ENCODE results near the gene CAMSAP2. TPM values are rescaled to one million over a fixed set of nuclear protein-coding genes. Genes with fewer than 3 reads are reported as not detected.
A peak's percentile ranks its signal among the peaks of the same experiment; 100 is the strongest.

CAMSAP2 gene
- total RNA-seq, 1 donor from 2014 or later = 43.9 TPM

DNA sequence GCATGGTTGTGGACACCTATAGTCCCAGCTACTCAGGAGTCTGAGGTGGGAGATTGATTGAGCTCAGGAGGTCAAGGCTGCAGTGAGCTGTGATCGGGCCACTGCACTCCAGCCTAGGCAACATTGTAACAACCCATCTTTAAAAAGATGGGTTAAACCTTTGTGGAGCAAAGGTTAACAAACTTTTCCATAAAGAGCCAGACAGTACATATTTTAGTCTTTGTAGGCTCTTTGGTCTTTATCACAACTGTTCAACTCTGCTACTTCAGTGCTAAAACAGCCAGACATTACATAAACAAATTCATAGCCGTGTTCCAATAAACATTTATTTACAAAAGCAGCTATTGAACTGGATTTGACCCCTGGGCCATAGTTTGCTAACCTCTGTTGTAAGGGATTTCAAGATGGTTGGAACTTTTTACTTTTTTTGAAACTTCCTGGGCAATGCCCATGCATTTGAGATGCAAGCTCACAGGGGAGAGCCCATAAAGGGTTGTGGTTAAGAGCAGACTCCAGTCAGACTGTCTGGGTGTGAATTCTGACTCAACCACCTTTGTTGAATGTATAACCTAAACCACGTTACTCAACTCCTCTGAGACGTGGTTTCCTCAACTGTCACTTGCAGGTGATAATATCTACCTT lies 166.8 kb downstream of the CAMSAP2 start:
- no peaks in the 10 kb centered on the region for H4K20me1 ChIP-seq (ENCODE audit: low read depth)
- peaks cover 8% of the 10 kb centered on the region for H3K36me3 ChIP-seq
- H3F3A ChIP-seq (ENCODE audit: low read depth) = no peaks in the 10 kb centered on the region
- TF ChIP-seq EZH2 (IDR thresholded peaks at IDR 0.05) = no peak
- TF ChIP-seq EZH2phosphoT487 (IDR thresholded peaks at IDR 0.05) = no peak
- TF ChIP-seq, protein P1, sequence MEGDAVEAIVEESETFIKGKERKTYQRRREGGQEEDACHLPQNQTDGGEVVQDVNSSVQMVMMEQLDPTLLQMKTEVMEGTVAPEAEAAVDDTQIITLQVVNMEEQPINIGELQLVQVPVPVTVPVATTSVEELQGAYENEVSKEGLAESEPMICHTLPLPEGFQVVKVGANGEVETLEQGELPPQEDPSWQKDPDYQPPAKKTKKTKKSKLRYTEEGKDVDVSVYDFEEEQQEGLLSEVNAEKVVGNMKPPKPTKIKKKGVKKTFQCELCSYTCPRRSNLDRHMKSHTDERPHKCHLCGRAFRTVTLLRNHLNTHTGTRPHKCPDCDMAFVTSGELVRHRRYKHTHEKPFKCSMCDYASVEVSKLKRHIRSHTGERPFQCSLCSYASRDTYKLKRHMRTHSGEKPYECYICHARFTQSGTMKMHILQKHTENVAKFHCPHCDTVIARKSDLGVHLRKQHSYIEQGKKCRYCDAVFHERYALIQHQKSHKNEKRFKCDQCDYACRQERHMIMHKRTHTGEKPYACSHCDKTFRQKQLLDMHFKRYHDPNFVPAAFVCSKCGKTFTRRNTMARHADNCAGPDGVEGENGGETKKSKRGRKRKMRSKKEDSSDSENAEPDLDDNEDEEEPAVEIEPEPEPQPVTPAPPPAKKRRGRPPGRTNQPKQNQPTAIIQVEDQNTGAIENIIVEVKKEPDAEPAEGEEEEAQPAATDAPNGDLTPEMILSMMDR (IDR thresholded peaks at IDR 0.05) = no peak
- no peak for DNase-seq (ENCODE audit: low spot score)
- no peak overlapping the region for H3K4me3 Mint-ChIP-seq
- no peak overlapping the region for H2AFZ ChIP-seq (replicated peaks)
- H3K27me3 Mint-ChIP-seq (ENCODE audit: insufficient read depth, low read depth) = peaks cover 6% of the 10 kb centered on the region
- H3K27me3 ChIP-seq = no peaks in the 10 kb centered on the region
- H3K36me3 Mint-ChIP-seq = peaks cover 39% of the 10 kb centered on the region
- H3K9me3 ChIP-seq (ENCODE audit: low read depth) = no peaks in the 10 kb centered on the region
- H3K9ac ChIP-seq = no peak overlapping the region
- no peaks in the 10 kb centered on the region for H3K4me1 Mint-ChIP-seq
- H3K27ac Mint-ChIP-seq = no peak overlapping the region
- H3K27ac ChIP-seq = no peak overlapping the region
- H3K9me3 Mint-ChIP-seq = no peaks in the 10 kb centered on the region
- no peak overlapping the region for H3K4me3 ChIP-seq
- no peaks in the 10 kb centered on the region for H3K79me2 ChIP-seq (ENCODE audit: low read depth)
- no peak overlapping the region for H3K4me2 ChIP-seq
- no peaks in the 10 kb centered on the region for H3K4me1 ChIP-seq

DNA sequence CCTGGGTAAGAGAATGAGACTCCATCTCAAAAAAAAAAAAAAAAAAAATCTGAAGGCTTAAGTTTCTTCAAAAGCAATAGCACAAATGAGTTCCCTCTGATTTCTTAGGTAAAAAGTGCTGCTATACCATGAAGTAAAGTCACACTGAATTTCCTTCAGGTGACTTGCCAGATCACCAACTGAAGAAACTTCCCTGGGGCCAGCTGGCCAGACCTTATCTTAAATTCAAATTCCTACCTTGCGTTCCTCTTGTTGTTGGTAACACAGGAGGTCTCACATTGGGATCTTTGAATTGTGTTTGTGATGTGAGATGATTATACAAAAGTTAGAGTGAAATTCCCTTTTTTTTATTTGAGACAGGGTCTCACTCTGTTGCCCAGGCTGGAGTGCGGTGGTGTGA lies 167.8 kb downstream of the CAMSAP2 start:
- H3K9me3 ChIP-seq (ENCODE audit: low read depth) = no peaks in the 10 kb centered on the region
- H3K4me1 ChIP-seq = no peaks in the 10 kb centered on the region
- H3F3A ChIP-seq (ENCODE audit: low read depth) = no peaks in the 10 kb centered on the region
- no peak overlapping the region for H3K9ac ChIP-seq
- no peaks in the 10 kb centered on the region for H3K79me2 ChIP-seq (ENCODE audit: low read depth)
- H3K4me3 ChIP-seq = no peak overlapping the region
- Mint-ChIP-seq H3K4me1 (no peaks in the 10 kb centered on the region), H3K36me3 (peaks cover 39% of the 10 kb centered on the region), H3K27me3 (ENCODE audit: insufficient read depth, low read depth) (peaks cover 4% of the 10 kb centered on the region), H3K27ac (no peak overlapping the region), H3K4me3 (no peak overlapping the region), H3K9me3 (no peaks in the 10 kb centered on the region)
- no peak for DNase-seq (ENCODE audit: low spot score)
- H4K20me1 ChIP-seq (ENCODE audit: low read depth) = no peaks in the 10 kb centered on the region
- H3K4me2 ChIP-seq = no peak overlapping the region
- no peaks in the 10 kb centered on the region for H3K27me3 ChIP-seq
- H2AFZ ChIP-seq (replicated peaks) = no peak overlapping the region
- TF ChIP-seq, protein P1 (IDR thresholded peaks at IDR 0.05) = no peak
- TF ChIP-seq EZH2phosphoT487 (IDR thresholded peaks at IDR 0.05) = no peak
- no peak for TF ChIP-seq EZH2 (IDR thresholded peaks at IDR 0.05)
- peaks cover 8% of the 10 kb centered on the region for H3K36me3 ChIP-seq
- no peak overlapping the region for H3K27ac ChIP-seq

DNA sequence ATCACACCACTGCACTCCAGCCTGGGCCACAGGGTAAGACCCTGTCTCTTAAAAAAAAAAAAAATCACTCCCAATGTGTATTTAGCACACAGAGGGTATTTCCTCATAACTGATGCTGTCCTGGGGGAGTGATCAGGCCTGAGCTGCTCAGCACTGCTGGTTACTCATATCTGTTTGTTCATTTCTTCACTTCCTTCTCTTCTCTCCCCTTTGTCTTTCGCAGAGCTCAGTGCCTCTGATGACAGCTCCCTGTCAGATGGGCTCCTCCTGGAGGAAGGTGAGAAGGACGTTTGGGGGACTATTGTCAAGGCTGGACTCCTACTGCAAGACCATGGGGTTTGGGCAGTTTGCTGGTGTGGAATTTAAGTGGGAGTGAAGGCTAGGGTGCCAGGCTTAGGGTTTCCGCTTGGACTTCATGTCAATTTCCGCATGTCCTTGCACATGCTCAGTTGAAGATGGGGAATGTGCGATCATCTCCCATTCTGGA lies 169.0 kb downstream of the CAMSAP2 start:
- TF ChIP-seq, protein P1 (IDR thresholded peaks at IDR 0.05) = no peak
- no peak for TF ChIP-seq EZH2 (IDR thresholded peaks at IDR 0.05)
- TF ChIP-seq EZH2phosphoT487 (IDR thresholded peaks at IDR 0.05) = no peak
- no peaks in the 10 kb centered on the region for H3K9me3 ChIP-seq (ENCODE audit: low read depth)
- H3K27me3 Mint-ChIP-seq (ENCODE audit: insufficient read depth, low read depth) = peaks cover 4% of the 10 kb centered on the region
- H3K9me3 Mint-ChIP-seq = no peaks in the 10 kb centered on the region
- H4K20me1 ChIP-seq (ENCODE audit: low read depth) = no peaks in the 10 kb centered on the region
- no peaks in the 10 kb centered on the region for H3K4me1 ChIP-seq
- peaks cover 31% of the 10 kb centered on the region for H3K36me3 Mint-ChIP-seq
- peaks cover 8% of the 10 kb centered on the region for H3K36me3 ChIP-seq
- no peak overlapping the region for H2AFZ ChIP-seq (replicated peaks)
- no peak overlapping the region for H3K4me3 ChIP-seq
- no peaks in the 10 kb centered on the region for H3K4me1 Mint-ChIP-seq
- no peak overlapping the region for H3K4me3 Mint-ChIP-seq
- no peak for DNase-seq (ENCODE audit: low spot score)
- H3K27me3 ChIP-seq = no peaks in the 10 kb centered on the region
- no peak overlapping the region for H3K4me2 ChIP-seq
- no peaks in the 10 kb centered on the region for H3F3A ChIP-seq (ENCODE audit: low read depth)
- H3K9ac ChIP-seq = no peak overlapping the region
- H3K79me2 ChIP-seq (ENCODE audit: low read depth) = no peaks in the 10 kb centered on the region
- no peak overlapping the region for H3K27ac ChIP-seq
- peak overlapping the region; percentile 76 for H3K27ac Mint-ChIP-seq

Data from neural progenitor cell (in vitro differentiated cells).